Measurements from ENCODE around the gene CCDC102B.
A peak's percentile ranks its signal among the peaks of the same experiment; 100 is the strongest.

CCDC102B gene

DNA sequence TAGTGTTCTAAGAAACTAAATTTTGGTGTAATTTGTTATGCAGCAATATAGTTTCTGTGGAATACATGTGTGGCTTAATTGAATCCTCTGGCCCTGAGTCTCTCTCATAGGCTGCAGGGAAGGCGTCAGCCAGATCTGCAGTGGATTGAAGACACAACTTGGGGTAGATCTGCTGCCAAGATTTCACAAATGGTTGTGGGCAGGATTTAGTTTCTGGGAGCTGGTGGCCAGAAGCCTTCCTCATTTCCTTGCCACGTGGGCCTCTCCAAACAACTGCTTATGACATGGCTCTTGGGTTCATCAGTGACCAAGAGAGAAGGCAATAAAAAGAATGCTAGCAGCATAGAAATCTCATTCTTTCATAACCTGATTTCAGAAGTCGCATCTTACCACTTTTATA is 28.2 kb downstream of the CCDC102B start:
- Histone ChIP-seq H3K4me1 (ENCODE audit: control insufficient read depth, insufficient read depth, low read length) (no peaks in the 10 kb centered on the region), H3K36me3 (ENCODE audit: control insufficient read depth, insufficient read depth, low read length) (no peaks in the 10 kb centered on the region), H3K4me3 (ENCODE audit: low read depth, low read length) (no peak overlapping the region), H3K27ac (ENCODE audit: low read depth, low read length) (peak overlapping the region; percentile 33; the same call in 1 of the 2 replicates), H3K27me3 (ENCODE audit: control insufficient read depth, insufficient read depth, low read length) (no peaks in the 10 kb centered on the region), H3K9ac (ENCODE audit: low read length) (no peak overlapping the region), H3K9me3 (ENCODE audit: control insufficient read depth, insufficient read depth, low read depth, low read length) (no peaks in the 10 kb centered on the region)

GRCh38 chr18:68830256-68831045 is 32.6 kb downstream of the CCDC102B start:
- H3K9me3 ChIP-seq (ENCODE audit: control insufficient read depth, insufficient read depth, low read depth, low read length) = no peaks in the 10 kb centered on the region
- H3K4me3 ChIP-seq (ENCODE audit: low read depth, low read length) = no peak overlapping the region
- H3K27ac ChIP-seq (ENCODE audit: low read depth, low read length) = no peak overlapping the region
- no peak overlapping the region for H3K9ac ChIP-seq (ENCODE audit: low read length)
- H3K4me1 ChIP-seq (ENCODE audit: control insufficient read depth, insufficient read depth, low read length) = no peaks in the 10 kb centered on the region
- H3K27me3 ChIP-seq (ENCODE audit: control insufficient read depth, insufficient read depth, low read length) = no peaks in the 10 kb centered on the region
- no peaks in the 10 kb centered on the region for H3K36me3 ChIP-seq (ENCODE audit: control insufficient read depth, insufficient read depth, low read length)

DNA sequence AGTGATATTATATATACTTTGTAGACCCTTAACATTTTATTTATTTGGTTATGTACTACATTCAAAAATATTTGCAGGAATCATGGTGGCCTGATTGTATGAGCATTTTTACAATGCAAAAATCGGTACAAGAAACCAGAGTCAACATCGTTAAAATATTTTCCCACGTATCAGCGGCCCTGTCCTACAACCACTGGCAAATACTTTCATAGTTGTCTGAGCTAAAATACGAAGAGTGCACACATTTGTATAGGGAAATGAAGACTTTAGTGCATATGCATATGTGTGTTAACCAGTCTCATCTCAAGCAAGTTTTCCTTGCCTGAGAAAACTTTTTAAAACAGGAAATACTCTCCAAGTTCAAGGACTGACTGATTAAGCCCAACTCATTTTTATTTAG is 35.9 kb downstream of the CCDC102B start:
- H3K36me3 ChIP-seq (ENCODE audit: control insufficient read depth, insufficient read depth, low read length) = no peaks in the 10 kb centered on the region
- H3K4me3 ChIP-seq (ENCODE audit: low read depth, low read length) = no peak overlapping the region
- no peak overlapping the region for H3K27ac ChIP-seq (ENCODE audit: low read depth, low read length)
- no peaks in the 10 kb centered on the region for H3K4me1 ChIP-seq (ENCODE audit: control insufficient read depth, insufficient read depth, low read length)
- no peak overlapping the region for H3K9ac ChIP-seq (ENCODE audit: low read length)
- no peaks in the 10 kb centered on the region for H3K9me3 ChIP-seq (ENCODE audit: control insufficient read depth, insufficient read depth, low read depth, low read length)
- no peaks in the 10 kb centered on the region for H3K27me3 ChIP-seq (ENCODE audit: control insufficient read depth, insufficient read depth, low read length)

GRCh38 chr18:68837665-68838451 is 40.0 kb downstream of the CCDC102B start:
- peaks cover 4% of the 10 kb centered on the region; the same call in 1 of the 2 replicates for H3K4me1 ChIP-seq (ENCODE audit: control insufficient read depth, insufficient read depth, low read length)
- H3K9me3 ChIP-seq (ENCODE audit: control insufficient read depth, insufficient read depth, low read depth, low read length) = no peaks in the 10 kb centered on the region
- H3K36me3 ChIP-seq (ENCODE audit: control insufficient read depth, insufficient read depth, low read length) = no peaks in the 10 kb centered on the region
- H3K27ac ChIP-seq (ENCODE audit: low read depth, low read length) = no peak overlapping the region
- H3K27me3 ChIP-seq (ENCODE audit: control insufficient read depth, insufficient read depth, low read length) = no peaks in the 10 kb centered on the region
- no peak overlapping the region for H3K9ac ChIP-seq (ENCODE audit: low read length)
- no peak overlapping the region for H3K4me3 ChIP-seq (ENCODE audit: low read depth, low read length)

- H3K4me3 ChIP-seq (ENCODE audit: low read depth, low read length) = no peak overlapping the region
- no peaks in the 10 kb centered on the region for H3K9me3 ChIP-seq (ENCODE audit: control insufficient read depth, insufficient read depth, low read depth, low read length)
- H3K27me3 ChIP-seq (ENCODE audit: control insufficient read depth, insufficient read depth, low read length) = no peaks in the 10 kb centered on the region
- no peak overlapping the region for H3K27ac ChIP-seq (ENCODE audit: low read depth, low read length)
- peaks cover 4% of the 10 kb centered on the region; the same call in 1 of the 2 replicates for H3K4me1 ChIP-seq (ENCODE audit: control insufficient read depth, insufficient read depth, low read length)
- H3K36me3 ChIP-seq (ENCODE audit: control insufficient read depth, insufficient read depth, low read length) = no peaks in the 10 kb centered on the region
- no peak overlapping the region for H3K9ac ChIP-seq (ENCODE audit: low read length)
These were observed 41.8 kb downstream of the CCDC102B start for GRCh38 chr18:68839701-68840100.

GRCh38 chr18:68840554-68841263 is 42.8 kb downstream of the CCDC102B start:
- Histone ChIP-seq H3K9me3 (ENCODE audit: control insufficient read depth, insufficient read depth, low read depth, low read length) (no peaks in the 10 kb centered on the region), H3K4me3 (ENCODE audit: low read depth, low read length) (no peak overlapping the region), H3K9ac (ENCODE audit: low read length) (no peak overlapping the region), H3K27me3 (ENCODE audit: control insufficient read depth, insufficient read depth, low read length) (no peaks in the 10 kb centered on the region), H3K4me1 (ENCODE audit: control insufficient read depth, insufficient read depth, low read length) (peaks cover 4% of the 10 kb centered on the region; the same call in 1 of the 2 replicates), H3K36me3 (ENCODE audit: control insufficient read depth, insufficient read depth, low read length) (no peaks in the 10 kb centered on the region), H3K27ac (ENCODE audit: low read depth, low read length) (peak overlapping the region; percentile 55; the same call in 1 of the 2 replicates)

DNA sequence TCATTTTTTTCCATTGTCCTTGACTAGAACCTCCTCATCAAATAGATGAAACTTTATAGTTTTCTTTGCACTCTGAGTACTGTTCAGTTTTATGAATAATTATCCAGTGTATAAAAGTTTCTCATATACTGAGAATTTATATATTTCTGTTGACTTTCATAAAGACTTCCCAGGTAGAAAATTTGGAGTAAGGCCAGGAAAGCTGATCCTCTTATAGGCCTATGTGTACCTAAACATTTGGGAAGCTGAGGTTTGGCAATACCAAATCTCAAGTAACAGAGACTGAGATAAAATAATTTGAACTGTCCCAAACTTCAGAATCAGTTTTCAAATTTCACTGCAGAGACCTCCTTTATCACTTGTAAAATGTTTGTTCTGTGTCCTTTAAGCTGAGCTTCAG is 43.4 kb downstream of the CCDC102B start:
- no peaks in the 10 kb centered on the region for H3K9me3 ChIP-seq (ENCODE audit: control insufficient read depth, insufficient read depth, low read depth, low read length)
- H3K36me3 ChIP-seq (ENCODE audit: control insufficient read depth, insufficient read depth, low read length) = no peaks in the 10 kb centered on the region
- H3K4me1 ChIP-seq (ENCODE audit: control insufficient read depth, insufficient read depth, low read length) = peaks cover 4% of the 10 kb centered on the region; the same call in 1 of the 2 replicates
- no peak overlapping the region for H3K9ac ChIP-seq (ENCODE audit: low read length)
- peak overlapping the region; percentile 55; the same call in 1 of the 2 replicates for H3K27ac ChIP-seq (ENCODE audit: low read depth, low read length)
- no peak overlapping the region for H3K4me3 ChIP-seq (ENCODE audit: low read depth, low read length)
- no peaks in the 10 kb centered on the region for H3K27me3 ChIP-seq (ENCODE audit: control insufficient read depth, insufficient read depth, low read length)

- Histone ChIP-seq H3K4me1 (ENCODE audit: control insufficient read depth, insufficient read depth, low read length) (peaks cover 4% of the 10 kb centered on the region; the same call in 1 of the 2 replicates), H3K36me3 (ENCODE audit: control insufficient read depth, insufficient read depth, low read length) (no peaks in the 10 kb centered on the region), H3K9ac (ENCODE audit: low read length) (no peak overlapping the region), H3K27me3 (ENCODE audit: control insufficient read depth, insufficient read depth, low read length) (no peaks in the 10 kb centered on the region), H3K27ac (ENCODE audit: low read depth, low read length) (no peak overlapping the region), H3K4me3 (ENCODE audit: low read depth, low read length) (no peak overlapping the region), H3K9me3 (ENCODE audit: control insufficient read depth, insufficient read depth, low read depth, low read length) (no peaks in the 10 kb centered on the region)
These were observed 45.1 kb downstream of the CCDC102B start for GRCh38 chr18:68842951-68843350.

DNA sequence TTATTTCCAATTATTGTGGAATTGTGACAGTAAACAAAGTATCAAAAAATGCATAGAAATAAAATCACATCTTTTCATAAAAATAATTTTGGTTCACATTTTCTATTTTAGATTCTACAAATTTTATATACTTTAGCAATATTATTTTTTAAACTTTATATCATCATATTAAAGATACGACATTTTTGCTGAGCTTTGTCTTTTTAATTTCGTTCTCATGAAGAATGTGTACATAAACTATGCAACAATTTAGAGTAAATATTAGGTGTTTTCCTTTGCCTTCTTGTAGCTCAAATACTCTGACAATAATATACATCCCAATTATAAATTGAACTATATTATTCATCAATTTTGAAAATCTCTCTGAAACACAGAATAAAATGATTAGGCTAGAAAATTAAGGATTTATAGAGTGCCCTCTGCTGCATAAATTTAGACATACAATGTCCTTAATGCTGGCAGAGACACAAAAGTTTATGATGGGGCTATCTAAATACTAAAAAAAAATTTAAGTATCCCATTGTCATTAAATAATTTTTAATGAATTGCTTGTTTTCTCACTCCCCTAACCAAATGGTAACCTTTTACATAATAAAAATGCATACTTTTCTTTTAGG is 45.7 kb downstream of the CCDC102B start:
- Histone ChIP-seq H3K27me3 (ENCODE audit: control insufficient read depth, insufficient read depth, low read length) (no peaks in the 10 kb centered on the region), H3K4me1 (ENCODE audit: control insufficient read depth, insufficient read depth, low read length) (peaks cover 4% of the 10 kb centered on the region; the same call in 1 of the 2 replicates), H3K9me3 (ENCODE audit: control insufficient read depth, insufficient read depth, low read depth, low read length) (no peaks in the 10 kb centered on the region), H3K36me3 (ENCODE audit: control insufficient read depth, insufficient read depth, low read length) (no peaks in the 10 kb centered on the region), H3K9ac (ENCODE audit: low read length) (no peak overlapping the region), H3K27ac (ENCODE audit: low read depth, low read length) (no peak overlapping the region), H3K4me3 (ENCODE audit: low read depth, low read length) (no peak overlapping the region)

GRCh38 chr18:68847219-68847837 is 49.4 kb downstream of the CCDC102B start:
- H3K4me1 ChIP-seq (ENCODE audit: control insufficient read depth, insufficient read depth, low read length) = no peaks in the 10 kb centered on the region
- no peaks in the 10 kb centered on the region for H3K36me3 ChIP-seq (ENCODE audit: control insufficient read depth, insufficient read depth, low read length)
- no peaks in the 10 kb centered on the region for H3K27me3 ChIP-seq (ENCODE audit: control insufficient read depth, insufficient read depth, low read length)
- H3K9me3 ChIP-seq (ENCODE audit: control insufficient read depth, insufficient read depth, low read depth, low read length) = no peaks in the 10 kb centered on the region
- no peak overlapping the region for H3K27ac ChIP-seq (ENCODE audit: low read depth, low read length)
- H3K4me3 ChIP-seq (ENCODE audit: low read depth, low read length) = no peak overlapping the region
- H3K9ac ChIP-seq (ENCODE audit: low read length) = no peak overlapping the region

Measured in HUES6 (cell line).